Activated gamma-delta T cell (primary cell): ENCODE measurements around the gene PEDS1.
A peak's percentile ranks its signal among the peaks of the same experiment; 100 is the strongest.
"Not testable (repeated sequence)": the region's sequence is repeated elsewhere in the genome, so short reads cannot be mapped to it uniquely, and the experiment has no call there.

Source experiments
- DNase-seq: peaks from one replicate; lab custom pipeline; 2025; lab: John Stamatoyannopoulos, UW

Gene PEDS1

DNA sequence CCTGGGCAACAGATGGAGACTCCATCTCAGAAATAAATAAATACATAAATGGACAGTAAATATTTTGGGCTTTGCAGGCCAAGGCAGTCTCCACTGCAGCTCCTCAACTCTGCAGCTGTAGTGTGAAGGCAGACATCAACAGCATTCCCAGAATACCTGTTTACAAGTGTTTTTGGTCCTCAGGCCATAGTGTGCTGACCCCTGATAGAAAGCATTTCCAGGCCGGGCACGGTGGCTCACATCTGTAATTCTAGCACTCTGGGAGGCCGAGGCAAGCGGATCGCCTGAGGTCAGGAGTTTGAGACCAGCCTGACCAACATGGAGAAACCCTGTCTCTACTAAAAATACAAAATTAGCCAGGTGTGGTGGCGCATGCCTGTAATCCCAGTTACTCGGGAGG is 18.4 kb downstream of the PEDS1 start:
- not testable (repeated sequence) for DNase-seq

DNA sequence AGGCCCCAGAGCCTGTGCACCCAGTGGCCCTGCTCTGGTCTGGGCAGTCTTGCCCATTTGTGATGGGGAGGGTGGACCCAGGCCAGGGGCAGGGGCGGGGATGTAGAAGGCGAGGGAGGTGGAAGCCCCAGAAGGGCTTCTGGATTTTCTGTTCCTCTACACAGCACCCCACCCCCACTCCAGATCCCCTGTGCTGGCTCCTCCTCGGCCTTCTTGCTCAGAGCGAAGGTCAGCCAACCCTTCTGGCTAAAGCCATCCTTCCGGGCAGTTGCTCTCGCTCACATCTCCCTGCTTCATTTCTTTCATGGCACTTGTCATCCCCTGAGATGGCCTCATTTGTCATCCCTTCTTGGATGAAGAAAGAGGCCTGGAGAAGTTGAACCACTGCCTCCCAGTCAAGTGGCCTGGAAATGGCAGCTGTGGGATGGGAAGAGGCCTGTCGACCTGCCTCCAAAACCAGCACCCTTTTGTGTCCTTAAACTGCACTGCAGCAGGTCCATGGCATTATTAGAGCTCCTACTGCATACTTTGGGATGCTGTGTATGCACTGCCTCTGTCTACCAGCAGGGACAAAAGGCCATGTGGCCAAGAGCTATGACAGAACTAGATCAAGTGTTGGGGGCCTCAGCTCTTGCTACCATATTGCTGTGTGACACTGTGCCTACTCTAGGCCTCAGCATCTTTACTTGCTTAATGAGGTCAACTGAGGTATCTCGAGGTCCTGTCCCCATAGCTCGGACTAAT is 19.9 kb downstream of the PEDS1 start:
- DNase-seq, result no peak

DNA sequence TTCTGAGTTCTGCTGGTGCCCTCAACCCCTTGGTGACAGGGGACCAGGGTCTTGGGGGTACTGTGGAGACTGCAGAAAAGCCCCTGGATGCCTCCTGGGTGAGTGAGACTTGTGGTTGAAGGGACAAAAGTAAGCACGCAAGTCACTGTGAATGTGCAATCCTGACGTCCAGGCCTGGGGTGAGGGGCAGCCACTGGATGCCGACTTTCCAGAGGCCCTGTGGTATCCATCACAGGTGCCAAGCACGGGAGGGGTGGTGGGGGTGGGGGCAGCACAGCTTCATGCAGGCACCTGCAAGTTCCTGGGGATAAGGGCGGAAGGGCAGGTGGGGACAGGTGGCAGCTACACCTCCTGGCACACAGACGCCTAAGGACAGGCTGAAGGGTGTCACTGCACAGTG is 20.5 kb downstream of the PEDS1 start:
- no peak for DNase-seq

DNA sequence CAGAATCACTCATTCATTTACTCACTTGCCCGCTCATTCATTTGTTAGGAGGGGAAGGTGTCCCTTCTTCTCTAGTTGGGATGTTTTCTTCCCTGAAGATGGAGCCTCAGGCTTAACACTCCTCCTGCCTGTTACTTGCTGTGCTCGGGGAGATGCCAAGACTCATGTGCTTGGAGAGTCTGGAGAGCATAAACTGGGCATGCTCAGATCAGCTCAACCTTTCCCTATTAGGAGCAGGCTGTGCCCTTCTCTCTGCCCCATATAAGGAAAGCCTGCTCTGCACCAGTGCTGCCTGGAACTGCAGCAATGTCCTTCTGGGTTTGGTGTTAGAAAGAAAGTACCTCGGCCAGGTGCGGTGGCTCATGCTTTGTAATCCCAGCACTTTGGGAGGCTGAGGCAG is 22.5 kb downstream of the PEDS1 start:
- no peak for DNase-seq

DNA sequence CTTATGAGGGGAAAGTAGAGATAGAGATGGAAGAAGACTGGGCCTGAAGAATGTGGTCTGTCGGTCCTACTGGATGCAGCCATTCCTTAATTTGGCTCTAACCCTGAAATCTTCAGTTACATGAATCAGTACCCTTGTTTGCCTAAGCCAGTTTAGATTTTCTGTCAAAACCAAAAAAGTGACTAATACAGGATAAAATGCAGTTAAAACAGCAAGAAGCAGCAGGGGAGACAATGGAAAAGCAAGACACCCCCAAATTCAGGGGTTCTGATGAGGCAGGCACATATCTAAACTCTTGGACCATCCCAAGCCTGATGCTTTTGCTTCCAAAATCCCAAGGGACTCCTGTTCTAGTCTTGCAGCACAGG is 23.2 kb downstream of the PEDS1 start:
- DNase-seq, result no peak

DNA sequence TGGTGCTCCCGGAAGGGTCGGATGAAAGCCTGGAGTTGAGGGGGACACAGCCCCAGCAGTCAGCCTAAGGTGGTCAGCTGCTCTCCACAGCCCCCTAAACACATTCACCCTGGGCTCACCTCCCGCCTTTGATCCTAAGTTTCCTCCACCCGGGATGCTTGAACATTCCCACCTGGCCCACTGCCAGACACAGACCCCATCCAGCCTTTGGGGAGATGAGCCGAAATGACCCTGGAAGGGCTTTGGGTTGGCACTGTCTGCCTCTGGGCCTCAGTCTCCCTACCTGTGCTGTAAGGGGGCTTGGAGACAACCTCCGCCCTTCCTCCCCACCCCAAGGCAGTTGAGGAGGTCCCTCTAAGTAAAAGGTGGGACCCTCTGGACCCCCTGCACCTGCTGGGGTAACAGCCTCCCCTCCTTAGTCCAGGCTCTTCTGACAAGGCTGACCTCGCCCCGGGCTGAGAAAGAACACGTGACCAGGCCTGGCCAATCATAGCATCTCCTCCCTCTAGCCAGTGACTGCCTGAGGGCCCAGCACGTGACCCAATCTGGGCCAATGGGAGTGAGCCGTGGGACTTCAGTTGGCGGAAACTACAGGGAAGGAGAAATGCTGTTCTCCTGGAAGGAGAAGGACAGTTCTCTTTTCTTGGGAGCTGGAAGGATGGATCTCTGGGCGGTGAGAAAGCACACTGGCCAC is 23.7 kb downstream of the PEDS1 start:
- DNase-seq, result no peak

DNA sequence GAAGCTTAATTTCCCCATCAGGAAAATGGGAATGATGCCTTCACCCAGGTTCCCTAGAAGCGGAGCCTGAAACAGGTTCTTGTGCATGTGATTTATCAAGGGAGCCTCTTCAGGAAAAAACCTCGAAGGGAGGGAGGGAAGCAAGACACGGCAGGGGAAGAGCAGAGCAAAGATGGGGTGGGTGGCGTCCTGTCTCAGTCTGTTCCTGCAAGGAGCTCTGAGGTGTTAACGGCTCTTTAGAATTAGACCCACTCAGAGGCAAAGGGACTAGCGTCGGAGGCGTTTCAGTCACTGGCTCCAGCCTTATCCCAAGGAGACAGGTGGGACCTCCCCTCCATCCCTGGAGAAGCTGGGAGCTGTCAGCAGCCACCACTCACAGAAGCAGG is 25.0 kb downstream of the PEDS1 start:
- DNase-seq, result no peak

DNA sequence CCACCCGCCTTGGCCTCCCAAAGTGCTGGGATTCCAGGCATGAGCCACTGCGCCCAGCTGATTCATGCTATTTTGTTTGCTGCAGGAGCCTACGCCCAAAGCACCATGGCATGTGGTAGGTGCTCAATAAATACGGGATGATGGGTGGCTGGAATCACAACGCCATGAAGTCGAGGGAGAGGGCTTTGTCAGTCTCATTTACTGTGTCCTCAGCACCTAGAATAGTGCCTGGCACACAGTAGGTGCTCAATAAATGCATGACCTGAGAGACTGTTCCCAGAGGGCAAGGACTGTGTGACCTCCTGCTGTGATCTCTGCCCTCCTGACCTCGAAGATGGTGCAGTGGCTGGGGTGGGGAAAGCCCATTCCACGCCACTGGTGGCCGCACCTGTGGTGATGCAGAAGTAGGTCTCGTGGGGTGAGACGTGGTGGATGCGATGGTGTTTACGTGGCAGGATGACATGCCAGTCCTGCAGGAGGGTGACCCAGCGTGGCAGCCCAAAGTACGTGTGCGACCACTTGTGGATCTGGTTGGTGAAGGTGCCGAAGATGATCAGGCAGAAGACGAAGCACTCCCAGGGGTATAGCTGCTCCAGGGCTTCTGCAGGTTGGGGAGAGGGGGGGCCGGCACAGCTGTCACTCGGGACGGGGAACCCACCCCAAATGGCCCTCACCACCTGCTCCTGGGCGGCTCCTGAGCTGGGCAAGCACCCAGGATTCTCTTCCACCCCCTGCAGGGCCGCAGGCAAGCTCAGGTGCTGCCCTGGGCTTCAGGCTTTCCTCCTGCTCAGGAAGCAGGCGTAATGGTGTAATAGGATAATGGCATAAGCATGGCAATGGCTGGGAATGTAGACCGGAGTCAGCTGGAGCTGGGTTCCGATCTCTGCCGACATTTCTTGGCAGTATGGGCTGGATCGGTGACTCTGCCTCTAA is 25.7 kb downstream of the PEDS1 start:
- DNase-seq, result no peak

DNA sequence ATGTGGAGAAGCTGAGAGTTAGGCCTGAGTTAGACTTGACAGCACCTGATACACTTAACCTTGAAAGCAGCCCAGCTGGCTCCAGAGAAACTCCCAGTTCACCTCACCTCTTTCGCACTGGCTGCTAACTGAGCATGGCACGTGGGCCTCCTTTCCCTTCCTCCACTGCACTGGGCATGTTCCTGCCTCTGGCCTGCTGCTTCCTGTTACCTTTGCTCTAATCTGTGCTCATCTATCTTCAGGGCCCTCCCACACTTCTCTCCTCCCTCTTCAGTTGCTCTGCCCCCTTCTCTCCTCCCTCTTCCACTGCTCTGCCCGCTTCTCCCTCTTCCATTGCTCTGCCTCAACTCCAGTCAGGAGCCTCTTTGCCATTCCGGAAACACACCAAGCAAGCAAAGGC is 26.9 kb downstream of the PEDS1 start:
- DNase-seq, result no peak

DNA sequence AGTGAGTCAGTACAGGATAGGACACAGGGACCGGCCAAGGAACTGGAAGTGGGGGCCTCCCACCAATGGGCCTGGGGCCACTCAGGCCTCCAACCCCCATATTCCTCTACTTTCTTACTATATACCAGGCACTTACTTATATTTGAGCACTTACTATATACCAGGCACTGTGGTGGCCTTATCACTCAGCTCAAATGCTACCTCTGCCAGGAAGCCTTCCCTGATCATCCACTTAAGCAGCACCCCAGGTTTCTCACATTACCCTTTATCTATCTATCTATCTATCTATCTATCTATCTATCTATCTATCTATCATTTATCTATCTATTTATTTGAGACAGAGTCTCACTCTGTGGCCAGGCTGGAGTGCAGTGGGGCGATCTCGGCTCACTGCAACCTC is 28.2 kb downstream of the PEDS1 start:
- DNase-seq, result no peak

DNA sequence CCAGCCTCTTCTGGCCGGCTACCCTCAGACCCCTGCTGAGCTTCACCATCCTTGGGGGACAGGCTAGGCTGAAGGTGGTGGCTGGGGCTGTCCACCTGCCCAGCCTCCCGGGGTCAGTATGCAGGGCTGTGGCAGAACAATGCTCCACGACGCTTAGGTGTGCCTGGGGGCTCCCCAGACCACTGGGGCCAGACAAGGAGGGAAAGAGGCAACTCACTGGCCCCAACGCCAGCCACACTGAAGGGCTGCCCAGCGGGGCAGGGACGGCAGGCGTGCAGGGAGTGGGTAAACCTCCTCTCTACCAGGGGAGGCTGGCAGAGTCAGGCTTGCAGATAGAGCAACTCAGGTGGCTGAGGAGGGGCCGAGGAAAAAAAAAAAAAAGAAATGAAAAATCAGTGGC is 29.0 kb downstream of the PEDS1 start:
- no peak for DNase-seq

DNA sequence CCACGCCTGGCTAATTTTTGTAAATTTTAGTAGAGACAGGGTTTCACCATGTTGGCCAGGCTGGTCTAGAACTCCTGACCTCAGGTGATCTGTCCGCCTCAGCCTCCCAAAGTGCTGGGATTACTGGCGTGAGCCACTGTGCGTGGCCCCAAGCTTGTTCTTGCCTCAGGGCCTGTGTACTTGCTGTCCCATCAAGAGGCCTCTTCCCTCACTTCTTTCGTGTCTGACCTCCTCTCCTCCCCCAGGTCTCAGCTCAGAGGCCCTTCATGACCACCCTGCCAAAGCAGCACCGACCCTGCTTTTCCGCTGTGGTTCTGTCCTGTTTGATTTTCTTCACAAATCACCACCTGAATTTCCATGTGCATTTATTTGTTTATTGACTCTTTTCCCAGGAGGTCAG is 30.1 kb downstream of the PEDS1 start:
- DNase-seq, result no peak

DNA sequence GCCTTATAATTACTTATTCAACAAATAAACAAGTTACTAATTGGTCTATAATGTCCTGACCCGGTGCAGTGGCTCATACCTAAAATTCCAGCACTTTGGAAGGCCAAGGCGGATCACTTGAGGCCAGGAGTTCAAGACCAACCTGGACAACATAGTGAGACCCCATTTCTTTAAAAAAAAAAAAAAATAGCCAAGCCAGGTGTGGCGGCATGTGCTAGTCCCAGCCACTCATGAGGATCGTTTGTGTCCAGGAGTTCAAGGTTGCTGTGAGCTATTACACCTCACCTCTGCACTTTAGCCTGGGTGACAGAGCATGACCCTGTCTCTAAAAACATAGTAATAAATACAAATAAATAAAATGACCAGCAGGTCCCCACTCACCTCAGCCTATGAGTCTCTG is 30.8 kb downstream of the PEDS1 start:
- no peak for DNase-seq

DNA sequence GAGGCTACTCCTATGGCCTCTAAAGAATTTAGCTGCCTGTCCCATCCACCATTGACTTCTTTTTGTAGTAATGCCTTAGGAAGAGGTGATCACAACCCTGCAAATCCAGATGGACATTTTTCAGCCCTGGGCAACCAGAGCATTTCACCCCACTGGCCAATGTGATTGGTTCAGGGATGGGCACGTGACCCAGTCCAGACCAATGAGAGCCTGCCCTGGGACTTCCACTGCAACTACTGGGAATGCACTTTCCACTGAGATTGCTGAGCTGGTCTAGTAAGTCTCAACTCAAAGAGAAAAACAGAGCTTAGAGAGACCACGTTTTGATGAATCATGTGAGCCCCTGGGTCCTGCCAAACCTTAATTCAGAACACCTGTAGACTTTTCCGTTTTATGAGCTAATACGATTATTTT is 31.7 kb downstream of the PEDS1 start:
- no peak for DNase-seq

DNA sequence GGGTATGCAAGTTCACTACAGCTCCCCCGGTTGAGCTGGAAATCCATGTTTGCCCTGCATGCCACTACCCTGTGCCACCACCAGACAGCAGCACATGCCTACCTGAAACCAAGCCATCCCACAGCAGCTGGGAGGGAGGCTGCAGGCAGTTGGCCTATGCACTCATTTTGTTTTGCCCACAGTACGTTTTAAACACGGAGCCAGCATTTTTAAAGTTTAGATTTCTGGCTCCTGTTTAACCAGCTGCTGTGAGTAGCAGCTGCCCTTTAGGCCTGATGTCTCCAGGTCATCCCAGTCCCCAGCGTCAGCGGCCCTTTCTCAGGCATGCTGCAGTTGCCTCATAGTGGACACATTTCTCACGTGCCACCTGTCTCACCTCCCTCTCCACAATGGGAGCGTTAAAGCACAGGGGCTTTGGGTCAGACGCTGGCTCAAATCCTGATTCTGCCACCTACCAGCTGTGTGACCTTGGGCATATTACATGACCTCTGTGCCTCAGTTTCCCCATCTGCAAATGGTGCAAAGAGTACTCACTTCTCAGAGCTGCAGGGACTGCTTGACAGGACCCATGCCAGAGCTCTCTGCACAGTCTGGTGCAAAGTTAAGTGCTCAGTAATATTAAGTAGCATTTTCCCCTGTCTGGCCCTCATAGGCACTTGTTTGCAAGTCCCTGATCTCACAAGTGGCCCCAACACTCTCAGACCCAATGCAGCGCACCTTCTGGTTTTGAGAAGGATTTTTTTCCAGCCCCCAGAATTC is 32.4 kb downstream of the PEDS1 start:
- no peak for DNase-seq

DNA sequence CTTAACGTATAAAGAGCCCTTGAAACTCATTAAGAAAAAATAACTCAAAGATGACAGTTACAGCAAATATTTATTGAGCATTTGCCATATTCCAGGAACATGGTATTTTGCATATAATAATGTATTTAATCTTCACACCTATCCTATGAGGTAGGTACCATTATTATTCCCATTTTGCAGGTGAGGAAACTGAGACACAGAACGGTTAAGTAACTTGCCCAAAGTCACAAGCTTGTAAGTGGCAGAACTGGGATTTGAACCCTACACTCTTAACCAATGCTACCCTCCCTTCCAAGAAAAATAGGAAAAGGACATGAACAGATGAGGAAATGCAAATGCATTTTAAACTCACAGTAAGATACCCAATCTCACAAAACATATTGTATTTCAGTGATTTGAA is 35.3 kb downstream of the PEDS1 start:
- no peak for DNase-seq

DNA sequence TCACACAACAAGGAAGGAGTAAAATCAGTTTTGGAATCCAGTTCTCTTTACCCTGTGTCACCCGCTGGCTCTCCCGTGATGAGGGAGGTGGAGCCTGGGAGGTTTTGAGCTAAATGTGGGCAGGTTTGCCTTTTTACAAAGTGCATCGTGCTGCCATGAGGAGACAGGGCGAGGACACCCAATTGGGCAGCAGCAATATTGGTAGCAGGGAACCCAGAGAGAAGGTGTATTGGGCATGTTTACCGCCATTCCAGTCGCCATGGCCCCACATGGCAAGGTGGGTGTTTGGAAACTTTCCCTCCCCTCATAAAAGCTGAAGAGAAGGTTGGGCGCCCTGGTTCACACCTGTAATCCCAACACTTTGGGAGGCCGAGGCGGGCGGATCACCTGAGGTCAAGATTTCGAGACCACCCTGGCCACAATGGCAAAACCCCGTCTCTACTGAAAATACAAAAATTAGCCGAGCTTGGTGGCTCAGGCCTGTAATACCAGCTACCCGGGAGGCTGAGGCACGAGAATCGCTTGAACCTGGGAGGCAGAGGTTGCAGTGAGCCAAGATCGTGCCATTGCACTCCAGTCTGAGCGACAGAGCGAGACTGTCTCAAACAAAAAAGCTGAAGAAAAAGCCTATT is 37.0 kb downstream of the PEDS1 start:
- no peak for DNase-seq

DNA sequence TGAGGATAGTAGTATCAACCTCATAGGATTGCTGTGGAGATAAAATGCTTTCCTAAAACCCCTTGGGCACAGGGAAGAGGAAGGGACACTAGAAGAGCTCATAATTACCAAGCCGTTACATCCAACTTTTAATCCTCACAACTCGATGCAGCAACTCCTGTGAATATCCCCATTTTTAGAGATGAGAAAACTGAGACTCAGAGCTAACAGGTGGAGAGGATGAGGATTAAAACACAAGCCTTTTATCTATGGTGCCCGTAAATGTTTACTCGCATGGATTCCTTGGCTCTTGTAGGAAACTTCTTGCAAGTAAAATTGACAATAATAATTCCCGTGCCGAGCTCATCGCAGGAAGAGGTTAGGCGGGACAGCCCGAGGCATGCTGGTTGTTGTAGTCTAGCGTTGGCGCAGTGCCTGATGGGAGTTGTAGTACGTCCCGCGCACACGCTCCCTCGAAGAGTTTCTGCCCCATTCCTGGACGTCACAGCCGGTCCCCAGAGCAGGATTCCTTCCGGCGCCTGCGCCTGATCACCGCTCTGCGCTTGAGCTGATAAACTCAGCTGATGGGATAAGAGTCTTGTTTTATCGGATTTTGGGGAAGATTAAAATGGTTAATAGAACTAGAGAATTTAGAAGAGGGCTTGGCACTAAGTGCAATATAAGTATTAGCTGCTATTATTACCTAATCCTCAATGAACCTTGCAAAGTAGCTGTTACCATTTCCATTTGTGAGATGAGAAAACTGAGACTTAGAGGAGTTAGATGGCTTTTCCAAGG is 37.7 kb downstream of the PEDS1 start:
- DNase-seq, result peak; percentile 56

DNA sequence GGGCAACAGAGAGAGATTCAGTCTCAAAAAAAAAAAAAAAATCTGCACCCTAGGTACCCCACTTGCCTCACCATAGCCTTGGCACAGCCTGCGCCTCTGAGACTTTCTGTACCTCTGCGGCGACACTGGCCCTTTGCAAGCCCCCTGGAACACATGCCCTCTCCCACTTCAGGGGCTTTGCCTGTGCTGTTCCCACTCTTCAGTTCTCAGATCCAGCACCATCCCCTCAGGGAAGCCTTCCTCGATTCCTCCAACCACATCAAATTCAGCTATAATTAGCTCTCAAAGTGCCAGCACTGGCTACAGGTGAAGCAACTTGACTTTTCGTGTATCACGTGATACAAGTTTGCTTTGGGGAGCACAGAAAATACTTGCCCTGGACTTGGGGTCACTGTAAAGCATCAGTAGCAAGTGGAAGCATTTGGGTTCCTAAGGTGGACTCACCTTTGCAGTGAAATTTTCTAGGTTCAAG is 38.4 kb downstream of the PEDS1 start:
- DNase-seq, result no peak

DNA sequence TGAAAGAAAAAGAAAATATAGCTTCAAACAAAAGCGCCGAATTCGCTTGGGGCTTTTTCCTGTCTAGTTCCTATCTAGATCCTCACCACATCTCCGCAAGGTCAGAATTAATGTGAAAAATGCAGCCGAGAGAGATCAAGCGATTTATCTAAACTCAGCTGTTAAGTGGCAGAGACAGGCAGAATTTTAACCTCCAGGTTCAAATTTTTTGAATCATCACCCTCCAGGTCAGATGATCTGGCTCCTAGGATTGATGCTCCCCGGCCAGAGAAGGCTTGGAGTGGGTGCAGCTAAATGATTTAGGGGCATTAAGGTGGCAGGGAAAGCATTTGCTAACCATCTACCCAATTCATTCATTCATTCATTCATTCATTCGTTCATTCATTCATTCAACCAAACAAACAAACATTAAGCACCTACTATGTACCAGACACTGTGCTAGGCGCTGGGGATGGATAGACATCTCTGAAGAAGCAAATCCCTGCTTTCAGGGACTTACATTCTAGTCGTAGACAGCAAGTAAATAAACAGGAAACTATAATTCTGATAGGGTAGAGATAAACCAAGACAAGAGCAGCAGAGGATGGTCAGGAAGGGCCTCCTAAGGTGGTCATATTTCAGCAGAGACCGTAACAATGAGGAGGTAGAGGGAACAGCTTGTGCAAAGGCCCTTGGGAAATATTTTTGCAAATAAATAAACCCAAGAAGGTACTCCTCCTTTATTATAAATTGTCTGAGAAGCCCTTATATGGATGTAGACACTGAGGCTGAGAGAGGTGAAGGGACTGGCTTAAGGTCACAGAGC is 39.9 kb downstream of the PEDS1 start:
- DNase-seq, result no peak
